Iris pigment epithelial cell (primary cell): ENCODE data around the gene FKBP6.
"Not testable (repeated sequence)": the region's sequence is repeated elsewhere in the genome, so short reads cannot be mapped to it uniquely, and the experiment has no call there.

Experiments used
- DNase-seq: peaks from one replicate; pipeline ENCODE4 v3.0.0-alpha.2; 2011; ENCODE audit warnings: low read depth

FKBP6 gene

DNA sequence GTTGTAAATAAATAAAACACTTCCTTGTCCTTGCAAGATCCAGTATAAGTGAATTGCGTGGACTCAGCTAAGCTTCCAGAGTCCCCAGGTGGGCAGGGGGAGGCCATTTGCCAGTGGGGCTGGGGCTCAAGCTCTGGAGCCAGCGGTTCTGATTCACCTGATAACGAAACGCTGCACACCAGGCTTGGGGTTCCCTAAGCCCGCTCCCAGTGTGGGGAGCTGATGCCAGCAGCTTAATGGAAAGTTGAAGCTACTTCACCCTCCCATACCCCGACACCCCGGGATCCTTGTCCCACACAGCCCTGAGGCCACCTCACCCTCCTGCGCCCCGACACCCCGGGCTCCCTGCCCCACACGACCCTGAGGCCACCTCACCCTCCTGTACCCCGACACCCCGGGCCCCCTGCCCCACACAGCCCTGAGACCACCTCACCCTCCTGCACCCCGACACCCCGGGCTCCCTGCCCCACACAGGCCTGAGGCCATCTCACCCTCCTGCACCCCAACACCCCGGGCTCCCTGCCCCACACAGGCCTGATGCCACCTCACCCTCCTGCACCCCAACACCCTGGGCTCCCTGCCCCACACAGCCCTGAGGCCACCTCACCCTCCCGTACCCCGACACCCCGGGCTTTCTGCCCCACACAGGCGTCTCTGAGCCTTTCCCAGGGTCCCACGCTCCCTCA is 30.8 kb downstream of the FKBP6 start:
- no peak for DNase-seq

DNA sequence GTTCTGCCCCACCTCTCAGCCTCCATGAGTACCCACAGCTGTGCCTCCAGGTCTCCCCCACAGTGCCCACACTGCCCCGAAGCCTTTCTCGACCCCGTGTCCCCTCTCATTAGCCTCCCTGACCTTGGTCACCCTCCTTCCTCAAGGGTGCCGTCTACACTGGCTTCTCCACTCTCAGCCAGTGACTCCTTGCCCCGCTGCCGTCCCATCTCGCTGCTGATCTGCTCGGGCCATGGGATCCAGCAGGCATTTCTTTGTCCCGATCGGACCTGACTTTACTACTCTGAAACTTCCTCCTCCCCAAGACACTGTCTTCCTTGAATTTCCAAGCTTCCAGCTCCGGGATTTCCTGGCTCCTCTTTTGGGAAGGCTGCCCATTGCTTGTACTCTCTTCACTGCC is 31.3 kb downstream of the FKBP6 start:
- no peak for DNase-seq

DNA sequence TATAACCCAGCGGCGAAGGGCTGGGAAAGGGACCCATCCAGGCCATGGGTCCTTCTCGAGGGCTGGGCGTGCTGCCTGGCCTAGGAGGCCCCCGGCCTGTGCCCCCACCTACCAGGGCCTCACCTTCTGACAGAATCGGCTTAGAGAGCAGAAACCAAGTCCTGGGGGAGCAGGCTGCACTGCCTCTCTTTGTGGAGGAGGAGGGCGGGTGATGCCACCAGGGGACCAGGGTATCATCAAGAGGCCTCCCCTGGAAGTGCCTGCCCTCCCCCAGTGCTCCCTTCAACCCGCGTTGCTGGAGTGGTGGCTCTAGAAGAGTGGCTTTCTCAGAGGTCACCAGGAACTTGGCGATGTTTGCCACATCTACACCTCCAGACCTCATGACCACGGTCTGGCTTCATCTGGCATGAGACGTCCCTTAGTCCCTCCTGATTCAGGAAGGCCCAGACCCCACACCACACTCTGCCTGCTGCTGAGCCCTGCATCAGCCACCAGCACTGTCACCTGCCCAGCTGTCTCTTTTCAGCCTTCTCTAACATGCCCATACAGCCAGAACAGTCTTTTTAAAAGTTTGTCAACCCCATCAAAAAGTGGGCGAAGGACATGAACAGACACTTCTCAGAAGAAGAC is 31.9 kb downstream of the FKBP6 start:
- DNase-seq, result no peak

DNA sequence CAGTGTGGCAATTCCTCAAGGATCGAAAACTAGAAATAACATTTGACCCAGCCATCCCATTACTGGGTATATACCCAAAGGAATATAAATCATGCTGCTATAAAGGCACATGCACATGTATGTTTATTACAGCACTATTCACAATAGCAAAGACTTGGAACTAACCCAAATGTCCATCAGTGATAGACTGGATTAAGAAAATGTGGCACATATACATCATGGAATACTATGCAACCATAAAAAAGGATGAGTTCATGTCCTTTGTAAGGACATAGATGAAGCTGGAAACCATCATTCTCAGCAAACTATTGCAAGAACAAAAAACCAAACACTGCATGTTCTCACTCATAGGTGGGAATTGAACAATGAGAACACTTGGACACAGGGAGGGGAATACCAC is 32.6 kb downstream of the FKBP6 start:
- not testable (repeated sequence) for DNase-seq

DNA sequence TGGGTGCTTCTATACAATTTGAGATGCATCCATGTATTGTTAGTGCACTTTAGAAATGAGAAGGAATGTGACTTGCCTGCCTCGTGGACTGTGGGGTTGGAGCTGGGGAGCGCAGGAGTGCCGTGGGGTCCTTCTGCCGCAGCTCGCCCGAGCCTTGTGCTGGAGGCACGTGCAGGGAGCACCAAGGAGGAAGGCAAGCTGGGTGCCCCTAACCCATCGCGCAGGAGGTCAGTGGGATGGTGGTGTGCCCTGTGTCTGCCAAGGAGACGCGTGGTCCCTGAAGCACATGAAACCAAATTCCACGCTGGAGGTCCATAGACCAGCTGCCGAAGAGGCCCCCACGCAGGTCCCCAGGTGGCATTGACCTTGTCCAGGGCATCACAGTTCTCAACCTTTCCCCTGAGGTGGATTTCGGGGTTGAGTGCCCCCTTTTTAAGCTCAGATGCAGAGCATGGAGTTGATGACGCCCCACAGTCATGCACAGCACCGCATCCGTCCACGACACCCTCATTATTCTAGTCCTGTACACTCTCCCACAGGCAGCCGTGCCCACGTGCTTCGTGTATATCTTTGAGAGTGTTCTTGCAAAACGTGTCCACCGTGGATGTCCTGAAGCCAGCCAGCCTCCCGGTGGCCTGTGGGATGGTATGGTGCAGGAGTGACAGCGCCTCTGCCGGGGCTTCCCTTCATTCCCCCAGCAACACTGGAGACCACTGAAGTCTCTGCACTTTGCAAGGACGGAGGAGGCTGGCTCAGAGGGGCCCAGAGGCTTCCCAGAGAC is 35.5 kb downstream of the FKBP6 start:
- DNase-seq, result no peak

DNA sequence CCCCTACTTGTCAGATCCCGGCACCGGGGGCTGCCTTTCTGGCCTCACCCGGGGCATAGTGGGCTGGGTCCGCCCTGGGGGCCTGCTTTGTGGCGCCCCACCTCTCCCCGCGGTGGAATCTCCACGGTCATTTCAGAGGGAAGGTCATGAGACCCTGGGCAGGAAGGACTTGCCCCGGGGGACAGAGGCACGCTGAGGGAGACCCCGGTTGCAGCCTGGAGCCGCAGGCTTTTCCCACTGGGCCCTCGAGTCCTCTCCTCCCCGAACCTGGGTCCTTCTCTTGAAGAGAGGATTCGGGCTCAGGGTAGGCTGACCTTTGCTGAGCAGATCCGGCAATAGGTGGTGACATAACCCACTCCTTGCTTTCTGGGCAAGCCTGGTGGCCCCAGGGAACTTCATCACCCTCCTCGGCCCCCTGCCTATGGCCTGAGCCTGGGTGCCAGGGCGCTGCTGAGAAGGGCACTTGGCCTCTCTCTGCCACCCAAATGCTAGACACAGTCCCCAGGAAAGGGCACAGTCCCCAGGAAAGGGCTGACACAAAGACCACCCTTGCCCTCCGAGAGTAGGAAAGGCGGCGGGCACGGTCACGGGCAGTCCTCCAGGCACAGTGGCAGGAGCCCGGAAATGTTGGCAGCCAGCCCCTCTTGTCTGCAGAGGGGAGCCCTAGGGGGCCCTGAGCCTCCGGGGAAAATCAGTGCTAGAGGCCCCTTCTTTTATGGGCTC is 36.2 kb downstream of the FKBP6 start:
- no peak for DNase-seq

DNA sequence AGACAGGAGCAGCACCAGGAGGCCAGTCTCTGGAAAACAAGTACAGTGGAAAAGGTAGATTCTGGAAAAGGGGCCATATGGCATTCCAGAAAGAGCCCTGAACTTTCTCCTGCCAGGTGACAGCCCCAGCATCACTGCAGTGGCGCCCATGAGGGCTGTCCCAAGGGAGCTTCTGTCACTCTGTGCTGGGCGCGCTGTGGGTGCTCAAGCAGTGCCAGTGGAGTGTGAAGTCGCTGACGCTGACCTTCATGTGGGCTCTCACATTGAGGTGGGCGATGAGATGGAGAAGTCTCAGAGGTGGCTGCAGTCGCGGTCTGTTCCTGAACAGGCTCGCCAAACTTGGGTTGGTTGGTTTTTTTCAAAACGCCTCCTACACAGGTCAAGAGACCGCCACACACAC is 38.2 kb downstream of the FKBP6 start:
- no peak for DNase-seq

DNA sequence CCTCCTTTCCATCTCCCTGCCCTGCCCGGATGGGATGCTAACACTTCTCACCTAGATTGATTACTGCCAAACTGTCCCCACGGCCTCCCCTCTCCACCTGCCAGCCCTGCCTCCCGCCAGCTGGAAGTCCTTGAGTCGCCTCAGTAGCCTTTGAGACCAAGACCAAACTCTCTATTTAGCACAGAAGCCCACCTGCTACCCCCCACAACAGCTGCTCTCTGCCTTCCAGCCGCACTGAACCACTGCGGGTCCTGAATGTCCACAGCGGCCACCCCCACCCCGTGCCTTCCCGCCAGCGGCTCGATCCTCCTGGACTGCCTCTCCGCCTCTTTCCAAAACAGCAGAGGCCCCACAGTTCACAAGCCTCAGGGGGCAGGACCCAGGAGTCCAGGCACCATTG is 39.0 kb downstream of the FKBP6 start:
- no peak for DNase-seq

DNA sequence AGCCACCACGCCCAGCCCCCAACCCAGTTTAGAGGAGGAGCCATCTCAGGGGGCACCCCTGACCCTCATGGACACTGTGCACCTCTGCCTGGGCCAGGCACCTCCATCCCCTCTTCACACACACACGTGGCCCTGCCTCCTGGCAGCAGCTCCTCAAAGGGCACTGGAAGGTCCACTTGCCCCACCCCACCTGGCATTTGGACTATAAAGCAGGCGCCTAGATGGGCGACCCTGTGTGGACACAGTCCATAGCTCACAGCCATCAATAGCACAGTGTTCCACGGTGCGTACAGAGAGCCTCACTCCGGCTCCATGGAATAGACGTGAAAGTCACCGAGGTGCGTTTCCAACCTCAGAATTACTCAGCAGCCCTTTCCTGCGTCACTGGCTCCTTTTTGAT is 41.0 kb downstream of the FKBP6 start:
- no peak for DNase-seq

DNA sequence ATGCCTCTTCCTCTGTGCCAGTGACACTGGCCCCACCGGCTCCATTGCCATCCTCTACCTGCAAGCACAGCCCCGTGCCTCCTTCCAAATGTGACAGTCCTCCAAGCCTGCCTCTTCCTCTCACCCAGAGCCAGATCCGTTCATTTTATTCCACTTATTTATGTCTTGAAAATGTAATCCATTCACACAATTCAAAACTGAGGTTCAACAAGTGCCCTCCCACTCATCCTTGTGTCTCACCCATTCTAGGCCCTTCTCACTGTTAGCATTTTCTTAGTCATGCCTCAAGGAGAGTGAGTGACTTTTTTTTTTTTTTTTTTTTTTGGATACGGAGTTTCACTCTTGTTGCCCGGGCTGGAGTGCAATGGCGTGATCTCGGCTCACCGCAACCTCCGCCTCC is 41.7 kb downstream of the FKBP6 start:
- DNase-seq, result no peak

DNA sequence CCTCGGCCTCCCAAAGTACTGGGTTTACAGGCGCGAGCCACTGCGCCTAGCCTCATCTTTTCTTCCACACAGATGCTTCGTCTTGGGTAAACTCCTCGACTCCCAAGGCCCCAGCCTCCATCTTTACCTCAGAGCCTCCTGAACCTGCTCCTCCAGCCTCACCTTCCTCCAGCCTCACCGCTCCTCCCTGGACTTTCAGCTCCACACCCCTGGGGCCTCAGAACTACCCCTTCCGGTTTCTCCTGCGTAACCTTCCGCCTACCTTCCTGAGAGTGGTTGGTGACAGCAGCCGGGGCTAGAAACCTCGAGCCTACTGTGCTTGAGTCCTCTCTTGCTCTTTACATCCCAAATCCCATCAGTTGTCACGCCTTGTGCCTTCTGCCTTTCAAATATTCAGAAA is 45.8 kb downstream of the FKBP6 start:
- DNase-seq, result no peak

DNA sequence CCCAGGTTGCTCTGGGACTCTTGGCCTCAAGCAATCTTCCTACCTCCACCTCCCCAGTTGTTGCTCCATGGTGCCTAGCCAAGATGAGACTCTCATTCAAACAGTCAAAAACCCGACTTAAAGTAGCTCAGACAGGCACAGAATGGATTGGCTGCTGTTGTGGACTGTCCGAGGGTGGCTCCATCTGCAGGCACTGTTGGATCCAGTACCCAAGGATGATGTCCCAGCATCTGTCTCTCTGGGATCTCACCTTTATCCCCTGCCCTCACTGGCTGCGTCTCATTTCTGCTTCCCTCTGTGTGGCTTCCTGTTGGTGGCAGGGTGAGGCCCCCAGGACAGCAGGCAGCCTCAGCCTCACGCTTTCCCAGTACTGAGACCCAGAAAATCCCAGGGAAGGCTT is 48.3 kb downstream of the FKBP6 start:
- DNase-seq, result not testable (repeated sequence)

DNA sequence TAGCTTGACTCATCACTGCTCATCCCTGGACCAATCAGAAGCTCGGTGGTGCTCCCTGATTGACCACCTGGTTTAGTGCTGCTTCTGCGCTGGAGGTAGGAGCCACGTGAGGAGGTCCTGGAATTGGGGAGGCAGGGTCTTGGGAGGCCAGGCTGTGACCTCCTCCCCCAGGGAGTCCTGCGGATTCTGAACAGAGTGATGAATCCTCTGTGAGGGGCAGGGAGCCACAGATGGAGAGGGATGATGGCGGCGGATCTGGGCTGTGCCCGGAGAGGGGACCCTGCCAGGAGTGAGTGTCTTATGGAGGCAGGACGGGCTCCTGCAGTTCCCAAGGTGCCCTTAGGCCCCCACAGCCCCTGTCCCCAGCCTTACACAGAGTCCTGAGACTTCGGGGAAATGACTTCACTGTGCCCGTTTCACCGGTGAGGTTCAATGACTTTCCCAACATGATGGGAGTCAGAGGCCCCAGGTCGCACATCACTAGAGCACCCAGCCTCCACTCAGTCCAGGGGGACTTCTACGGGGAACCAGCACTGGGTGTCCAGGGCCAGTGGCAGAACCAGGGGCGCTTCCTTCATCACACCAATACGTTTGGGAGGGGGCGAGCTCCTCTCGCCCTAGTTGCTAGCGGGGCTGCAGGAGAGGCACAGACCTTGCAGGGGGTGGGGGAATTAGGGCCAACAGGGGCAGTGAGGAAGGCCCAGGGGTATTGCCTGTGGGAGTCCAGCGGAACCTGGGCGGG is 48.9 kb downstream of the FKBP6 start:
- no peak for DNase-seq

DNA sequence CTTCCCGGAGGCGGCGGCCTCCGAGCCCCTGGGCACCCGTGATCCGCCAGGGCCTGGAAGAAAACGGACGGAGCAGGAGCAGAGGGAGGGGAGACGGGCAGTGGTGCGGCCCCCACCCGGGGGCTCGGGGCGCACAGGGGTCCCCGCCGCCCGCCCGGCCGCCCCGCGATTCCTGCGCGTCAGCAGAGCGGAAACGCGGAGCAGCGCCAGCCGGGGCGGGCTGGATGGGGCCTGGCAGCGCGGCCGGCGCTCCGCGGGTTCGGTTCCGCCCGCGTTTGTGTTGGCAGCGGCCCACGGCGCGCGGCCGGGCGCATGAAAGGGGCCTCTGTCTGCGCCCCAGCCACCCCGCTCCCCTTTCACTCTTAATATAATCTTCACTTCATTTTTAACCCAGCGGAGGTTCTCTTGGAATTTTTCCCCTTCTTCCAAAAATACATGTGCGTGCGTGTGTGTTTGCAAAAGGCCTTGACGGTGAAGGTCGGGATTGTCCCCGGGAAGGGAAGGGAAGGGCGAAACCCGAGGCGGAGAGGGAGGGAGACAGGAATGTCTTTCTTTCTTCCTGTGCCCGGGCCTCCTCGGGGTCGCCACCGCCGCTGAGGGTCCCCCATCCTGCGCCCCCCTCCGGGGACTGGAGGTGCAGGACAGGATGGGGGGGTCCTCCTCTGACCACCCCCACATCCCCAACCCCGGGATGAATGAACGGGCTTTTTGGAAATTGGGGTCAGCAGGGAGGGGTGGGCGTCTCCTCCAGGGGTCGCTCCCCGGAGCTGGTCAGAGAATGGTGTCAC is 49.6 kb downstream of the FKBP6 start:
- DNase-seq, result not testable (repeated sequence)

DNA sequence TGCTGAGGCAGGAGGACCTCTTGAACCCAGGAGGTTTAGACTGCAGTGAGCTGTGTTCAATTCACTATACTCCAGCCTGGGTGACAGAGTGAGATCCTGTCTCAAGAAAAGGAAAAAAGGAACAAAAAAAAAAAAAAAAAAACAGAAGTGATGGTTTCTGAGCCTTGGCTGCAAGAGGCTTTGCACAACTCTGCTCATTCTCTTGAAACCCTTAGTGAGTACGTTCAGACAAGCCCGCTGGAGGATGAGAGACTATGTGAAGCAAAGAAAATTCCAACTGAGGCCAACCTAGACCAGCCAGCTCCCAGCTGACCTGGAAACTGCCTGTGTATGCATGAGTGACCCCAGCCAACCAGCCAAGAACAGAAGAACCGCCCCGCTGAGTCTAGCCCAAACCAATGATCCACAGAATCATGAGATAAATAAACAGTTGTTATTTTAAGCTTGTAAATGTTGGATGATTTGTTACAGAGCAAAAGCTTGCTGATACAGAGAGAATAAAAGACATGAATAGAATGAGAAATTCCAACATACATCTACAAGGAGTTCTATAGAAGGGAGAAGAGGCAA is 55.1 kb downstream of the FKBP6 start:
- DNase-seq, result no peak

DNA sequence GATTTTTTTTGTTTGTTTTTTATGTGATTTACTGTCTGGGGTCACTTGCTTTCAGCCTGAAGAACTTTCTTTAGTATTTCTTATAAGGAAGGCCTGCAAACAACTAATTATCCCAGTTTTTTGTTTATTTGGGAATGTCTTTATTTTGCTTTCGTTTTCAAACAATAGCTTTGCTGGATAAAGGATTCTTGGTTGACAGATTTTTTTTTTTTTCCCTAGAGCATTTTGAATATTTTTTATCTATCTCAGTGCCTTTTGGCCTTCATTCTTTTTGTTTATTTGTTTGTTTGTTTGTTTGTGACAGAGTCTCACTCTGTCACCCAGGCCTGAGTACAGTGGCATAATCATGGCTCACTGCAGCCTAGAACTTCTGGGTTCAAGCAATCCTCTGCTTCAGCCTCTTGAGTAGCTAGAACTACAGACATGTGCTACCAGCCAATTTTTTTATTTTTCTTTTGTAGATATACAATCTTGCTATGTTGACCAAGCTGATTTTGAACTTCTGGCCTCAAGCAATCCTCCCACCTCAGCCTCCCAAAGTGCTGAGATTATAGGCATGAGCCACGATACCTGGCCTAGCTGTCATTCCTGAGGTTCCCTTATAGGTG is 59.4 kb downstream of the FKBP6 start:
- no peak for DNase-seq

DNA sequence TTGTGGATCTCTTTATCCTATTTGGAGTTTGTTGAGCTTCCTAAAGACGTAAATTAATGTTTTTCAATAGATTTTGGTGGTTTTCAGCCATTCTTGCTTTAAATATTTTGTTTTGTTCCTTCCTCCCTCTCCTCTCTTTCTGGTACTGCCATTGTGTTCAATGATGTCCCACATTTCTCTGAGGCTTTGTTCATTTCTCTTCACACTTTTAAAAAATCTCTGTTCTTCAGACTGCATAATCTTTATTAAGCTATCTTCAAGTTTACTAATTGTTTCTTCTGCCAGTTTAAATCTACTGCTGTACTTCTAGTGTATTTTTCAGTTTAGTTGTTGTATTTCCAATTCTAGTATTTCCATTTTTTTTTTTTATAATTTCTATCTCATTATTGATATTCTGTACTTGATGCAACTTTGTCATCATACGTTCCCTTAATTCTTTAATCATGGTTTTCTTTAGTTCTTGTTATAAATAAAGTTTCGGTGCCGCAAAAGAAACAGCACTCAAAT is 60.0 kb downstream of the FKBP6 start:
- no peak for DNase-seq

DNA sequence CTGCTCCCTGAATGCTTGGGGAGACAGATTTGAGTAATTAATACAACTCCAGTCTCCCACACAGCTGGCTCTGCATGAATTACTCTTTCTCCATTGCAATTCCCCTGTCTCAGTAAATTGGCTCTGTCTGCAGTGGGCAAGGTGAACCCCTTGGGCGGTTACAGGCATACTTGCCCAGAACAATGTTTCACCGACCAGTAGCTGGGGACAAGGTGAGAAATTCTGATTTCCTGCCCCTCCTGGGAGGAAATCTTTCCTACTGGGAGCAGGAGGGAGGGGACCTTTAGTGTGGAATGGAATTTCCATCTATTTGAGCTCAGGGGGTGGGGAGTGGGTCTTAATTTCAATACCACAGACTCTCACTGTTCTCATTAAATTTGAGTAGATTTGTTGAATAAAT is 63.4 kb downstream of the FKBP6 start:
- no peak for DNase-seq

DNA sequence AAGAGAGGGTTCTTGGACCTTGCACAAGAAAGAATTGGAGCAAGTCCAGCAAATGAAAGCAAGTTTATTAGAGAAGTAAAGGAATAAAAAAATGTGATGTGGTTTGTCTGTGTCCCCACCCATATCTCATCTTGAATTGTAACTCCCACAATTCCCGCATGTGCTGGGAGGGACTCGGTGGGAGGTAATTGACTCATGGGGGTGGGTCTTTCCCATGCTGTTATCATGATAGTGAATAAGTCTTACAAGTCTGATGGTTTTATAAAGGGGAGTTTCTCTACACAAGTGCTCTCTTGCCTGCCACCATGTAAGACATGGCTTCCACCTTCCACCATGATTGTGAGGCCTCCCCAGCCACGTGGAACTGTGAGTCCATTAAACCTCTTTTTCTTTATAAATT is 66.5 kb downstream of the FKBP6 start:
- no peak for DNase-seq
